Heart left ventricle (tissue), 13 donors: ENCODE data around the gene MEGF8.

Experiments used
- CTCF ChIP-seq, 12 donors: fragments of 200-600 bp; sonication (generic) in 4 of 12; IDR thresholded peaks; one replicate each; pipeline versions ENCODE4 v1.5.0 to v1.8.0; 2018 to 2022; ENCODE audit warnings: antibody characterized with exemption in 12 of 12, mild to moderate bottlenecking in 5 of 12
- POLR2A ChIP-seq, 2 donors: fragments of 450-650 bp; IDR thresholded peaks; one replicate each; pipeline ENCODE4 v1.6.1; 2017; ENCODE audit warnings: antibody characterized with exemption in 2 of 2, mild to moderate bottlenecking in 2 of 2, moderate library complexity in 2 of 2
- donor health status: ischemic (EF 13 %, LVEDD 7.1; RV severe dilation, severe dysfunction).
- donor health status: DM: no; HTN: yes; CAD: no.
- donor health status: DM: no; HTN: no; CAD: no.
- donor health status: ischemic (EF 25% LVEDD 6.9; RV normal size, moderate dysfunction).
- donor health status: ischemic (EF 25% LVEDD 5.7; RV mildly dilated, moderate dysfunction).
- donor health status: ischemic (EF 35%, LVEDD 5.7; RV mildly dilated, moderate dysfunction).
- donor health status: nonischemic (EF 11% LVEDD 7.7; RV severe dilation, severe dysfunction).
- donor health status: DM: yes; HTN: yes; CAD: no.
- donor health status: PGD.
- donor health status: ischemic (EF 29% LVEDD 5.4; RV normal size, mild dysfunction).
- donor health status: nonischemic (EF 23%, LVEDD 6.1; RV moderate dilation, normal function).

- no peak for TF ChIP-seq POLR2A (IDR thresholded peaks at IDR 0.05)
- no peak for TF ChIP-seq CTCF (IDR thresholded peaks at IDR 0.05)
Measured at GRCh38 chr19:42362891-42363440, 37.5 kb downstream of the MEGF8 start.
